GM18867 (cell line): Measurements from ENCODE around the gene ABCB11.

ENCODE experiments used
- ATAC-seq: cut with Tn5 transposase; IDR thresholded peaks from one replicate; pipeline ENCODE4 v1.9.1; 2021; ENCODE audit warnings: mild to moderate bottlenecking, moderate library complexity; ENCODE audit not compliant: unreplicated experiment

The ABCB11 gene

GRCh38 chr2:169010633-169011460, 20.3 kb downstream of the ABCB11 start:
- ATAC-seq, result no peak

DNA sequence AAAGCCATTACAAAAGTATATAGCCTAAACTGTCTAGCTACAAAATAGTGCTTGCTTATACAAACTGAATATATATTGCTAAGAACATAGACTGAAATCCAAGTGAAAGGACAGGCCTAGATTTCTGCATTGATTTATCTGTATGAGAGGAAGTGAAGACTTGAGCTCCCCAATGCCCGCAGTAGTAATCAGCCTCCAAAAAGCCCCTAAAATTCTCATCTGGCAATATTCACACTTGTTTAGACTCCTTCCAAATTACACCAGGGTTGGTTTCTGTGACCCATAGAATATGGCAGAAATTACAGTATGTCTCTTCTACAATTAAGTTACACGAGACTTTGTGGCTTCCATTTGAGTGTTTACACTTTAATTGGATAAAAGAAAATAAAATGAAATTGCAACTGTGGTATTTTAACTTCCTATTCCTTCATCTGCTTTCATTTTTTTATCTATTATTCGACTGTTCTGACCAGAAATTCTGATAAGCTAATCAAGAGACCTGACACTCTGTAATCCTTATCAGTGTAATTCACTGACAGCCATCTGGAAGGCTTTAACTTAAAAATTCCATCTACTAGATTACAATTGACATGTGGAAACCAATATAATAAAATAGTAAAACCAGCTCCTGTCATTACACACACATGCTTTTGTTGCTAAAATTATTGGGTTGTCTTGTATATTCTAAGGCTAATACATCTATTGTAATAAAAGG, 21.1 kb downstream of the ABCB11 start:
- no peak for ATAC-seq

- no peak for ATAC-seq
These were observed 23.2 kb downstream of the ABCB11 start for GRCh38 chr2:169007941-169008340.

DNA sequence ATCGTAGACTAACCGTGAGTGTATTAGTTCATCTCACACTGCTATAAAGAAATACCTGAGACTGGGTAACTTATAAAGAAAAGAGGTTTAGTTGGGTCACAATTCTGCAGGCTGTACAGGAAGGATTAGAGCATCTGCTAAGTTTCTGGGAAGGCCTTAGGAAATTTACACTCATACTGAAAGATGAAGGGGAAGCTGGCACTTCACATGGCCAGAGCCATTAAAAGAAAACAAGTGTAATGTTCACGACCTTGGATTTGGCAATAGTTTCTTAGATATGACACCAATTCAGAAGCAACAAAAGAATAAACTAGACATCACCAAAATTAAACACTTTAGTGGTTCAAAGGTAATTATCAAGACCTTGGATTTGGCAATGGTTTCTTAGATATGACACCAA, 23.8 kb downstream of the ABCB11 start:
- ATAC-seq, result no peak

DNA sequence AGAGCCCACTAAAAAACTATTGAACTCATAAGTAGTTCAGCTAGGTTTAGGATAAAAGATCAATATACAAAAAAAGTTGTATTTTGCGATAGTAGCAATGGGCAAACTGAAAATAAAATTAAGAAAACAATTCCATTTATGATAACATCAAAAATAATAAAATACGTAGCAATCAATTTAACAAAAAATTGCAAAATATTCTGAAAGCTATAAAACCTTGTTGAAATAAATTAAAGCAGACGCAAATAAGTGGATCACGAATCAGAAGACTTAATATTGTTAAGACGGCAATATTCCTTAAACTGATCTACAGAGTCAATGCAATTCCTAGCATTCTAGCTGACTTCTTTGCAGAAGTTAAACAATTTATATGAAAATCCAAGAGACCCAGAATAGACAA, 24.5 kb downstream of the ABCB11 start:
- no peak for ATAC-seq

GRCh38 chr2:169005994-169006393, 25.1 kb downstream of the ABCB11 start:
- ATAC-seq, result no peak

GRCh38 chr2:169005080-169005598, 26.0 kb downstream of the ABCB11 start:
- no peak for ATAC-seq

DNA sequence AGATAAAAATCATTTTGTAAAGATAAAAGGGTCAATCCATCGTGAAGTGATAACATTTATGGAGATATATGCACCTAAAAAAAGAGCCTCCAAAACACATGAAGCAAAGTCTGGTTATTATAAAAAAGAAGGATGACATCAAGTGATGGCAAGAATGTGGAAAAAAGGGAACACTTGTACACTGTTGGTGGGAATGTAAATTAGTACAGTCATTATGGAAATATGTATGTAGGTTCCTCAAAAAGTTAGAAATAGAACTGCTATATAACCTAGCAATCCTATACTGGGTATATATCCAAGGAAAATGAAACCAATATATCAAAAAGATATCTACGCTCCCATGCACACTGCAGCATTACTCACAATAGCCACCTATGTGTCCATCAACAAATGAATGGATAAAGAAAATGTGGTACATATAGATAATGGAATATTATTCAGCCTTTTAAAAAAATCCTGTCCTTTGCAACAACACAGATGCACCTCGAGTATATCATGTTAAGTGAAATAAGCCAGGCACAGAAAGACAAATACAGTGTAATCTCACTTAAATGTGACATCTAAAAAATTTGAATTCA, 28.9 kb downstream of the ABCB11 start:
- no peak for ATAC-seq

DNA sequence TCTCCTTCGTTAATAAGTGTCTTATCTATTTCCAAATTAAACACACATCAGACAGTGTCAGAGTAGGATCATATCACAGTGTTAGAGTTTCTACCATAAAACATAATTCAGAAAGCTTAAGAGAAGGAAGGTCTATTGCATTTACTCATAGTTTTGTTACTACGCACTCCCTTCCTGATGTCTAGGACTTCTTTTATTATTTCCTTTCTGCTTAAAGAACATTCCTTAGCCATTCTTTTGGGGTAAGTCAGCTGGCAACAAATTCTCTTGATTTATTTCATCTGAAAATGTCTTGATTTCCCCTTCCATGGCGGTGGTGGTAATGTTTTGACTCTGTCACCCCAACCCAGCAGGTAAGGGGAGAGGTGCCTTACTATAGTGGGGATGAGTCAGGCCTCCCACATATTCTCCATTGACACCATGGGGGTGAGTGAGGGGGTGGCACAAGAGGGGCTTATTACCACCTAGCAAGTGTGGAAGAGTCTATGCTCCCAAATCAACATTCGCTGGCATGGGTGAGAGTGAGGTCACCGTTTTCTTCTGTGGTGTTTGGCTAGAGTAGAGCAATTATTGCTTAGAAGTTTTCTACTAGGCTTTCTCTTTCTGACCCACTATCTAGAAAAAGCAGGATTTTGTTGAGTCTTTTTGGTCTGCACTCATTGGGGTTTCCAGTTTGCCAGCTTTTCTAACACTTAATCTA, 29.9 kb downstream of the ABCB11 start:
- ATAC-seq, result no peak

DNA sequence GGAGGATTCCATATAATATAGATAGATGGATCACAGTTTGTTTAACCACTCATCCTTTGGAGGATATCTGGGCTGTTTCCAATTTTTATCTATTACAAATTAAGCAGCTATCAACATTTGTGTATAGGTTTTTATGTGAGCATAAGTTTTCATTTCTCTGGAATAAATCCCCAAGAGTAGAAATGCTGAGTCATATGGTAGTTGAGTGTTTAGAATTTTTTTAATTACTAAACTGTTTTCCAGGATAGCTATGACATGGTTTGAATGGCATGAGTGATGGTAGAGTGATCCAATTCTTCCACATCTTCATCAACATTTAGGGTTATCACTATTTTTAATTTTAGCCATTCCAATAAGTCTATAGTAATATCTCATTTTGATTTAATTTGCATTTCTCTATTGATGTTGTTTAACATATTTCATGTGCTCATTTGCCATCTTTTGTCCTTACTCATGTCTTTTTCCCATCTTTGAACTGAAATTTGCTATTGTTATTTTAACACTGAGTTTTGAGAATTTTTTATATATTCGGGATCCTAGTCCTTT, 31.4 kb downstream of the ABCB11 start:
- ATAC-seq, result no peak

- no peak for ATAC-seq
These were observed 32.4 kb downstream of the ABCB11 start for GRCh38 chr2:168998609-168999211.

DNA sequence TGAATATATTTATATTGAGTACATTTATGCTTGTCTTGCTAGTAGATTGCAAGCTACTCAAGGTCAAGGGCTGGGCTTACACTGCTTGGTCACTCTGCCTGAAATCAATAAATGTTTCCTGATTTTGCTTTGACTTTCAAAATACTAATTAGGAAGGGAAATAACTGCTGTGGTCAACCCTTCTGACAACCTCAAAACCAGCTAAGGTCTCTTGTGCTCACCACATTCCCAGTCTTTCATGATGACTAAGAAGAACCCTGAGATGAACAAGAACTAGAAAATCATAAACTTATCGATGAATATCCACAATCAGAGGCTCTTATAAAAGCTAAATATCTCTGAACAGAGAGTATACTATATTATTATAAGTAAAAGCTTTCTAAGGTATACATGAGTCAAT, 33.3 kb downstream of the ABCB11 start:
- ATAC-seq, result no peak

GRCh38 chr2:168997118-168997521, 34.0 kb downstream of the ABCB11 start:
- ATAC-seq, result no peak

GRCh38 chr2:168995744-168996143, 35.4 kb downstream of the ABCB11 start:
- no peak for ATAC-seq

GRCh38 chr2:168993538-168993937, 37.6 kb downstream of the ABCB11 start:
- no peak for ATAC-seq

DNA sequence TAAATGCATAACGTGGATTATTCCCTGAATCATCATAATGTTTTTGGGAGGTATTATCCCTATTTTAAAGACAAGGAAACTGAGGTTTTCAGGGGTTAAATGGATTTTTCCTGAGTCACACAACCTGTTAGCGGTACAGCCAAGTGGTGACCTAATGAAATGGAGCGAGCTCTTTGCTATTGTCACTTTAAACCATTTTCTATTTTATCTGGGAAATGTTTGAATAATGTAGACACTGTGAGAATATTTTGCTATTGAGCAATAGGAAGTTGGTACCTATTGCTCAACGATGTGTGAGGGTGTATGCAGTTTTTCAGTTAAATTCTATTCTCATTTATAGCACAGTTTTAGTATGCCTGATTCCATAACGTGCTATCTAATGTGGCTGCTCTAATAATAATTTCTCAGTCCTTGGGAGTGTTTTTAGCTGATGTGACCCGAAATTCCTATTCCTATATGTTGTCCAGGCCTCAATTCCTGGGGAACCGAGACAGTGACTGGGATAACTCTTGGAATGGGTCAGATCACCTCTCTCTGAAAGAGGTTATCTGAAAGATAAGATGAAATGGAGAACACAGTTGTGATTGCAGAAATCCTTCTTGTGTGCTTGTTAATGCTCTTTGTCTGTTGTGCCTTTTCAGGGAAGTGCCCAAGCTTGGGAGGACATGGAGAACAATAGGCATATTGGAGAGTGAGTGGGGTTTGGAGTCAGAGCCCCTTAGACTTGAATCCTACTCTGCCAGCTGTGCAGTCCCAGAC, 38.4 kb downstream of the ABCB11 start:
- no peak for ATAC-seq

- no peak for ATAC-seq
These were observed 39.1 kb downstream of the ABCB11 start for GRCh38 chr2:168992026-168992425.

- ATAC-seq, result no peak
These were observed 42.4 kb downstream of the ABCB11 start for GRCh38 chr2:168988755-168989154.

DNA sequence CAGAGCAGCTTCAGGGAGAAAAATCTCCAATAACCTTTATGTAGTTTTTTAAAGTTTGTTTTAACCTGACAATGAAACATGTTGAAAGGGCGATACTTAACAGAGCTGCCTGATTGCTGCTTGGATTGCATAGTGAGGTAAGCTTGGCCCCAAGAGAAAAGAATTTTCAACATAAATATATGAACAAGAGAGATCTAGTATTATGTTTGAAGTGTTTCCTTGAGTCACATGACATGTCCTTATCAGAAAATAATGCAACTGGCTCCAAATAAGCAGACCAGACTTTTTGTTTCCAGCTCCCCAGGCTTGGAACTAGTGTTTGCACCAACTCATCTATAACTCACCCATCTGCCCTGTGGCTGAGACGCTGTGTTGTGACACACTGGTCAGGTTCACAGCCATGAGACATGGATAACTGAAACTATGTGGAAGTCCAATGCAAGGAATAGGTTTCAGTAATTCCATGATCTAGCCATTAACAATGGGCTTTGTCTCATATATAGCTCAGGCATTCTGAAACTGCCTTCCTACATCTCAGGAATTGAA, 44.7 kb downstream of the ABCB11 start:
- ATAC-seq, result no peak
